Thyroid gland (tissue), 4 donors: ENCODE measurements around the gene VSTM1.

Source experiments
- CTCF ChIP-seq, 6 experiments: fragments of 200-600 bp in 3 of 6; fragments of 450-650 bp in 3 of 6; sonication (generic) in 3 of 6; IDR thresholded peaks; one replicate each; pipeline ENCODE4 v1.5.1; 2016 to 2019; ENCODE audit warnings: antibody characterized with exemption in 6 of 6, mild to moderate bottlenecking in 2 of 6, inconsistent platforms in 1 of 6, moderate library complexity in 1 of 6
- POLR2A ChIP-seq, 2 donors: fragments of 450-650 bp; IDR thresholded peaks; one replicate each; pipeline ENCODE4 v1.6.1; 2017; ENCODE audit warnings: antibody characterized with exemption in 2 of 2, mild to moderate bottlenecking in 2 of 2, moderate library complexity in 1 of 2

GRCh38 chr19:54104998-54105715 is 41.5 kb upstream of the VSTM1 start:
- TF ChIP-seq POLR2A (IDR thresholded peaks at IDR 0.05) (no peak), CTCF (IDR thresholded peaks at IDR 0.05) (no peak)
